ENCODE results near the gene ELP4.

Gene ELP4

DNA sequence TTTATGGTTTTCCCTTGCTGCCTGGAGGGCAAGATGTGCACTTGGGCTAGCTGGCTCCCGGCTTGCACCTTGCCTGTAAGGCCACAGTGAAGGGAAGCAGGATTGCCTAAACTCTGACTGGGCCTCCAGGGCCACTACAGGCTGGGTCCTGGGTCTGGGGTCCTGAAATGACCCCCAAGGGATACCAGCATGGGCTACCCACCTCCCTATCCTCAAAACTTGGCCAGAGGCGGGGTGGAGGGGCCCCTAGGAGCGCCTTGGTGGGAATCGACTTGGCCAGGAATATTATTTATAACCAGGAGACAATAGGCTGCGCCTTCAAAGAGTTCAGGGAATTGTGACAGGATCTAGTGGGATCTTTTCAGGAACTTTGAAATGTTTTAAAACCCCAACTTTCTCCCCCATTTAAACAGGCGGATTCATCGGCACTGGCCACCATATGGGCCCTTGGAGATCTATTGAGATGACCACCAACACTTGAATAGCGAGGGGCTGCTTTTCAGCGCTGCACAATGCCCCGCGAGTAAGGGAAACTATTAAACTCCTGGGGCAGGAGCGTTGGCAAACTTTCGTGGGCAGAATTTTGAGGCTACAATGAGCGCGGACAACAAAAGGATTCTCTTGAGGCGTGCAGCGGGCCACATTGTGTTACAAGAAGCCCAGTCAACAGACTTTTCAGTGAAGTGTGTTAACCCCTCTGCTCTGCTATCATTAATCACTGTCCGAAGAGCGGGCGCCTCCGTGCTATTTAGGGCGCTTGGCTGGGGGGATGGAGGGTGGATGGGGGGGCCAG is 286.3 kb downstream of the ELP4 start:
- H3K4me3 ChIP-seq (ENCODE audit: control insufficient read depth, low read depth, low read length), result no peak overlapping the region
- TF ChIP-seq CTCF (conservative IDR thresholded peaks at IDR 0.05; ENCODE audit: control insufficient read depth, insufficient read depth, low read depth, low read length), result no peak
- no peak for DNase-seq (ENCODE audit: low read depth)

GRCh38 chr11:31796499-31797189 is 287.1 kb downstream of the ELP4 start:
- no peak for DNase-seq (ENCODE audit: low read depth)
- no peak overlapping the region for H3K4me3 ChIP-seq (ENCODE audit: control insufficient read depth, low read depth, low read length)
- no peak for TF ChIP-seq CTCF (conservative IDR thresholded peaks at IDR 0.05; ENCODE audit: control insufficient read depth, insufficient read depth, low read depth, low read length)

GRCh38 chr11:31797190-31798056 is 287.9 kb downstream of the ELP4 start:
- H3K4me3 ChIP-seq (ENCODE audit: control insufficient read depth, low read depth, low read length), result no peak overlapping the region
- no peak for DNase-seq (ENCODE audit: low read depth)
- no peak for TF ChIP-seq CTCF (conservative IDR thresholded peaks at IDR 0.05; ENCODE audit: control insufficient read depth, insufficient read depth, low read depth, low read length)

- no peak overlapping the region for H3K4me3 ChIP-seq (ENCODE audit: control insufficient read depth, low read depth, low read length)
- TF ChIP-seq CTCF (conservative IDR thresholded peaks at IDR 0.05; ENCODE audit: control insufficient read depth, insufficient read depth, low read depth, low read length), result no peak
- DNase-seq (ENCODE audit: low read depth), result no peak
Measured at GRCh38 chr11:31798057-31798553, 288.5 kb downstream of the ELP4 start.

- DNase-seq (ENCODE audit: low read depth), result no peak
- TF ChIP-seq CTCF (conservative IDR thresholded peaks at IDR 0.05; ENCODE audit: control insufficient read depth, insufficient read depth, low read depth, low read length), result peak; percentile 36
- H3K4me3 ChIP-seq (ENCODE audit: control insufficient read depth, low read depth, low read length), result no peak overlapping the region
Measured at GRCh38 chr11:31798554-31799434, 289.2 kb downstream of the ELP4 start.
